A549 (cell line): Measurements from ENCODE around the gene ACE2. TPM values are rescaled to one million over a fixed set of nuclear protein-coding genes. Genes with fewer than 3 reads are reported as not detected.

ENCODE experiments used
- ATAC-seq, 2 experiments: fragments of 200-7000 bp in 1 of 2; fragments of >200 bp in 1 of 2; cut with Nextera tagmentation in 1 of 2; cut with Tn5 transposase in 1 of 2; 3 replicates each; pipeline versions ENCODE4 v1.8.0 to v1.9.1; 2018 to 2020; ENCODE audit warnings: mild to moderate bottlenecking in 1 of 2, moderate library complexity in 1 of 2
- CTCF ChIA-PET: fragments of 300-600 bp; sonication (Branson Sonifier 250); formaldehyde crosslinking; extraction: SDS; loops from one replicate; lab custom pipeline; 2021; ENCODE audit warnings: antibody characterized with exemption, inconsistent platforms; lab: Yijun Ruan, JAX
- POLR2A ChIA-PET: fragments of 350-600 bp; formaldehyde crosslinking; extraction: SDS; loops from one replicate; lab custom pipeline; 2021; ENCODE audit warnings: antibody characterized with exemption, inconsistent platforms; lab: Yijun Ruan, JAX
- DNase-seq, 2 experiments: peaks; one replicate each; pipeline versions ENCODE4 v3.0.0 to v3.0.0-alpha.2; 2011 to 2016; ENCODE audit warnings: low read depth in 1 of 2, low spot score in 1 of 2
- FAIRE-seq: peaks from 2 replicates; lab custom pipeline; 2011; peaks lifted over from hg19 to GRCh38; lab: Jason Lieb, UNC
- H3K27ac ChIP-seq, 2 experiments: fragments of >200 bp; sonication (Bioruptor Twin); formaldehyde crosslinking; 3 replicates each; pipeline ENCODE4 v1.5.1; 2016 to 2017
- H3K4me1 ChIP-seq: fragments of >200 bp; sonication (Bioruptor Twin); formaldehyde crosslinking; 3 replicates; pipeline ENCODE4 v1.6.1; 2016
- H3K4me2 ChIP-seq: fragments of >200 bp; sonication (Bioruptor Twin); formaldehyde crosslinking; 3 replicates; pipeline ENCODE4 v1.6.1; 2016
- H3K4me3 ChIP-seq: fragments of >200 bp; sonication (Bioruptor Twin); formaldehyde crosslinking; 3 replicates; pipeline ENCODE4 v1.5.1; 2016
- H3K9me3 ChIP-seq: fragments of >200 bp; sonication (Bioruptor Twin); formaldehyde crosslinking; 3 replicates; pipeline ENCODE4 v1.6.1; 2016
- BHLHE40 ChIP-seq: IDR thresholded peaks from 2 replicates; pipeline ENCODE4 v1.6.1; 2012; ENCODE audit warnings: low read depth, low read length, inconsistent platforms
- CBX8 ChIP-seq: fragments of 200-600 bp; sonication (generic); IDR thresholded peaks from 2 replicates; pipeline ENCODE4 v1.6.1; 2016
- CEBPB ChIP-seq, 2 experiments: fragments of >200 bp in 1 of 2; sonication (Bioruptor Twin) in 1 of 2; formaldehyde crosslinking in 1 of 2; IDR thresholded peaks; 2 replicates each; pipeline ENCODE4 v1.6.1; 2012 to 2016
- CHD2 ChIP-seq: fragments of 150-350 bp; IDR thresholded peaks from 2 replicates; pipeline ENCODE4 v1.6.1; 2014; ENCODE audit warnings: low read length; ENCODE audit not compliant: partially characterized antibody
- EHMT2 ChIP-seq: fragments of 200-600 bp; sonication (generic); IDR thresholded peaks from 2 replicates; pipeline ENCODE4 v1.6.1; 2016; ENCODE audit warnings: antibody characterized with exemption, low read depth, mild to moderate bottlenecking, moderate library complexity
- ESRRA ChIP-seq: fragments of 150-350 bp; IDR thresholded peaks from 2 replicates; pipeline ENCODE4 v1.6.1; 2014; ENCODE audit warnings: mild to moderate bottlenecking, low read length, borderline replicate concordance
- FOSB ChIP-seq: fragments of 250-450 bp; sonication (Bioruptor Pico); IDR thresholded peaks from 2 replicates; pipeline ENCODE4 v1.5.0; 2020; ENCODE audit warnings: mild to moderate bottlenecking, moderate library complexity
- FOSL2 ChIP-seq, 2 experiments: fragments of 450-650 bp in 1 of 2; fragments of >200 bp in 1 of 2; sonication (Bioruptor Twin) in 1 of 2; formaldehyde crosslinking; IDR thresholded peaks; 2 replicates each; pipeline versions ENCODE4 v1.5.0 to v1.6.1; 2016 to 2020; ENCODE audit warnings: mild to moderate bottlenecking in 1 of 2, moderate library complexity in 1 of 2
- FOXS1 ChIP-seq: fragments of 250-450 bp; sonication (Bioruptor Pico); IDR thresholded peaks from 2 replicates; pipeline ENCODE4 v1.5.0; 2020; ENCODE audit warnings: mild to moderate bottlenecking, moderate library complexity
- HDAC2 ChIP-seq: fragments of 200-600 bp; sonication (generic); IDR thresholded peaks from 2 replicates; pipeline ENCODE4 v1.6.1; 2016
- HEYL ChIP-seq: fragments of 250-450 bp; sonication (Bioruptor Pico); IDR thresholded peaks from 2 replicates; pipeline ENCODE4 v1.8.0; 2021; ENCODE audit warnings: mild to moderate bottlenecking, moderate library complexity
- HOXA7 ChIP-seq: fragments of 250-450 bp; sonication (Bioruptor Pico); IDR thresholded peaks from 2 replicates; pipeline ENCODE4 v1.5.0; 2020; ENCODE audit warnings: mild to moderate bottlenecking, moderate library complexity
- HOXB13 ChIP-seq: fragments of 250-450 bp; sonication (Bioruptor Pico); IDR thresholded peaks from 2 replicates; pipeline ENCODE4 v1.5.0; 2020; ENCODE audit warnings: low read depth, mild to moderate bottlenecking, moderate library complexity
- HOXB5 ChIP-seq: fragments of 250-450 bp; sonication (Bioruptor Pico); IDR thresholded peaks from 2 replicates; pipeline ENCODE4 v1.5.0; 2020; ENCODE audit warnings: mild to moderate bottlenecking, moderate library complexity
- KDM1A ChIP-seq: fragments of 200-600 bp; sonication (generic); IDR thresholded peaks from 2 replicates; pipeline ENCODE4 v1.6.1; 2016; ENCODE audit warnings: low read depth, mild to moderate bottlenecking
- KDM5A ChIP-seq: fragments of 200-600 bp; sonication (generic); IDR thresholded peaks from 2 replicates; pipeline ENCODE4 v1.6.1; 2016; ENCODE audit warnings: antibody characterized with exemption, mild to moderate bottlenecking
- MYC ChIP-seq: IDR thresholded peaks from 2 replicates; pipeline ENCODE4 v1.6.1; 2012; ENCODE audit warnings: mild to moderate bottlenecking, inconsistent platforms, low read length, improper control_type of control experiment, borderline replicate concordance
- NFE2L2 ChIP-seq: fragments of 150-350 bp; conservative IDR thresholded peaks from 2 replicates; pipeline ENCODE4 v1.6.1; 2014; ENCODE audit warnings: low read length
- NPAS2 ChIP-seq: fragments of 250-450 bp; sonication (Bioruptor Pico); IDR thresholded peaks from 2 replicates; pipeline ENCODE4 v1.8.0; 2022; ENCODE audit warnings: mild to moderate bottlenecking, moderate library complexity, borderline replicate concordance
- POLR2A ChIP-seq: IDR thresholded peaks from 2 replicates; pipeline ENCODE4 v1.6.1; 2012; ENCODE audit warnings: mild to moderate bottlenecking, low read length
- POLR2AphosphoS2 ChIP-seq: conservative IDR thresholded peaks from 2 replicates; pipeline ENCODE4 v1.6.1; 2012; ENCODE audit warnings: low read length, improper control_type of control experiment, inconsistent platforms
- RAD21 ChIP-seq, 2 experiments: fragments of >200 bp in 1 of 2; sonication (Bioruptor Twin) in 1 of 2; formaldehyde crosslinking in 1 of 2; IDR thresholded peaks in 1 of 2; conservative IDR thresholded peaks in 1 of 2; 2 replicates in 1 of 2; 3 replicates in 1 of 2; pipeline ENCODE4 v1.6.1; 2012 to 2018; ENCODE audit warnings: inconsistent platforms in 1 of 2
- RCOR1 ChIP-seq: fragments of 150-350 bp; IDR thresholded peaks from 2 replicates; pipeline ENCODE4 v1.6.1; 2014; ENCODE audit warnings: antibody characterized with exemption, low read length, low read depth
- RFX5 ChIP-seq: fragments of 450-650 bp; IDR thresholded peaks from 2 replicates; pipeline ENCODE4 v1.7.1; 2014; ENCODE audit warnings: antibody characterized with exemption, mild to moderate bottlenecking, moderate library complexity
- RNF2 ChIP-seq: fragments of 200-600 bp; sonication (generic); IDR thresholded peaks from 2 replicates; pipeline ENCODE4 v1.6.1; 2016; ENCODE audit warnings: low read depth, mild to moderate bottlenecking, antibody characterized with exemption, moderate library complexity, borderline replicate concordance
- SMC3 ChIP-seq: fragments of >200 bp; sonication (Bioruptor Twin); formaldehyde crosslinking; IDR thresholded peaks from 3 replicates; pipeline ENCODE4 v1.6.1; 2018; ENCODE audit warnings: inconsistent platforms
- WGBS: methylation state at CpG from one replicate; pipeline ENCODE4 v1.1.6; 2017; ENCODE audit errors: missing lambda C conversion rate; 5-methylcytosine and 5-hydroxymethylcytosine counted together
- polyA plus RNA-seq, 4 experiments: library from polyadenylated mRNA; depleted of rRNA in 3 of 4; stranded (reverse); fragments of >200 nt; fragmentation: RNase III in 1 of 4; extraction: RNeasy Plus Mini Kit Qiagen cat#74134 plus additional on column Dnase treatment in 1 of 4; gene quantifications; 2 replicates in 3 of 4; 3 replicates in 1 of 4; pipeline ENCODE4 v1.2.3, GENCODE V29; 2011 to 2017
- TF ChIP-seq, protein P1 (sequence below): fragments of >200 bp; sonication (Bioruptor Twin); formaldehyde crosslinking; IDR thresholded peaks from 3 replicates; pipeline ENCODE4 v1.5.1; 2016
- TF ChIP-seq, protein P2 (sequence below): IDR thresholded peaks from 2 replicates; pipeline ENCODE4 v1.6.1; 2012

Gene ACE2
- polyA plus RNA-seq, 2 of the 4 experiments (the other 2 are of a cell fraction): 0.06 TPM; not detected in 1

DNA sequence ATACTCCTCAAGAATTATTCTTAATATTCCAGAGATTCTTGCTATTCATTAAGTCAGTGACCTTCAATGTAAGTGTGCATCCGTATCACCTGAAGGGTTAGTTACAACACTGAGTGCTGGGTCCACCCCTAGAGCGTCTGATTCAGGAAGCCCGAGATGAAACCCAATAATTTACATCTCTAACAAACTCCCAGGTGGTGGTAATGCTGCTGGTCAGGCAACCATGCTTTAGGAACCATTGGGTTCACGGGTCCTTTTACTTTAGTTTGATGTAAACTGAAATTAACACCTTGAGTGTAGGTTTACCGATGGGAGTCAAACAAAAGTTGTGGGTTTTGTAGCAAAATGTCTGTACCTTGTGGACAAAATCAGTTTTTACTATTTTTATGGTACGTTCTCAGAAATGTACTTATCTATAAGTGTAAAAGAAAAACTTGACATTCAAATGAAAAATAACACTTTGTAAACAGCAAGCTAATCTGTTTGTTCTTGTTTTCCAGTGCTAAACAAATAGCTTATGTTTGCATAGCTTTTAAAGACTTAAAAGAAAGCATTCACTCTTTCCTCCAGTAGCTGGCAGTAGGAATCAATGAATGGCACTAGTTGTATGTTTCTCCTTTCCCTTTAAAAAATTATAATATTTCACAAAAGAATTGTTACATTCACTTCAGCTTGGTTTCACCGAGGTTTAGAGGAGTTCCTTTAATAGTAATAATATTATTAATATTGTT is 32.7 kb downstream of the ACE2 start:
- Histone ChIP-seq H3K27ac (no peak overlapping the region), H3K4me1 (no peaks in the 10 kb centered on the region), H3K4me2 (no peak overlapping the region), H3K4me3 (no peak overlapping the region)
- TF ChIP-seq, protein P1, sequence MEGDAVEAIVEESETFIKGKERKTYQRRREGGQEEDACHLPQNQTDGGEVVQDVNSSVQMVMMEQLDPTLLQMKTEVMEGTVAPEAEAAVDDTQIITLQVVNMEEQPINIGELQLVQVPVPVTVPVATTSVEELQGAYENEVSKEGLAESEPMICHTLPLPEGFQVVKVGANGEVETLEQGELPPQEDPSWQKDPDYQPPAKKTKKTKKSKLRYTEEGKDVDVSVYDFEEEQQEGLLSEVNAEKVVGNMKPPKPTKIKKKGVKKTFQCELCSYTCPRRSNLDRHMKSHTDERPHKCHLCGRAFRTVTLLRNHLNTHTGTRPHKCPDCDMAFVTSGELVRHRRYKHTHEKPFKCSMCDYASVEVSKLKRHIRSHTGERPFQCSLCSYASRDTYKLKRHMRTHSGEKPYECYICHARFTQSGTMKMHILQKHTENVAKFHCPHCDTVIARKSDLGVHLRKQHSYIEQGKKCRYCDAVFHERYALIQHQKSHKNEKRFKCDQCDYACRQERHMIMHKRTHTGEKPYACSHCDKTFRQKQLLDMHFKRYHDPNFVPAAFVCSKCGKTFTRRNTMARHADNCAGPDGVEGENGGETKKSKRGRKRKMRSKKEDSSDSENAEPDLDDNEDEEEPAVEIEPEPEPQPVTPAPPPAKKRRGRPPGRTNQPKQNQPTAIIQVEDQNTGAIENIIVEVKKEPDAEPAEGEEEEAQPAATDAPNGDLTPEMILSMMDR: peak; percentile 41
- TF ChIP-seq FOSL2 (IDR thresholded peaks at IDR 0.05) (no peak), FOSL2 (CRISPR knock-in tag; IDR thresholded peaks at IDR 0.05) (no peak), NPAS2 (CRISPR knock-in tag) (no peak), POLR2A (no peak), FOXS1 (CRISPR knock-in tag) (no peak), HEYL (no peak), HOXA7 (no peak), KDM1A (no peak), KDM5A (no peak), FOSB (CRISPR knock-in tag) (no peak), RFX5 (no peak), RCOR1 (no peak), CEBPB (IDR thresholded peaks at IDR 0.05) (no peak), HOXB5 (no peak), SMC3 (0 out of 3 replicates have a peak, but pooled peaks have one; percentile 24), BHLHE40 (no peak), HOXB13 (CRISPR knock-in tag) (no peak), RAD21 (conservative IDR thresholded peaks at IDR 0.05 in 1 of 2, IDR thresholded peaks at IDR 0.05 in 1 of 2) (peak; percentile 40 to 61; a peak in 4 of 5 replicates)
- TF ChIP-seq, protein P2, sequence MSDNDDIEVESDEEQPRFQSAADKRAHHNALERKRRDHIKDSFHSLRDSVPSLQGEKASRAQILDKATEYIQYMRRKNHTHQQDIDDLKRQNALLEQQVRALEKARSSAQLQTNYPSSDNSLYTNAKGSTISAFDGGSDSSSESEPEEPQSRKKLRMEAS: no peak
- TF ChIP-seq, all 56 proteins: peak for 3
- DNase-seq (peak in 1 of 2 experiments; percentile 9), FAIRE-seq (peak; percentile 86), ATAC-seq (no peak)
- no peaks in the 10 kb centered on the region for H3K9me3 ChIP-seq
- 22% methylated on average over 7 of the region's 7 CpGs for WGBS
- ChIA-PET CTCF (interaction anchor here (1.4 to 1.5 kb wide), 2 partner anchors 75 to 221 kb away, joined by 4 to 5 read pairs; partner anchors contain the start of gene PIR), POLR2A (no interaction called here)

- TF ChIP-seq, protein P1: no peak
- TF ChIP-seq ESRRA (no peak), EHMT2 (no peak), CHD2 (no peak), POLR2AphosphoS2 (no peak), CBX8 (no peak), NPAS2 (CRISPR knock-in tag) (no peak), RNF2 (no peak), HOXB5 (no peak), MYC (no peak), RAD21 (conservative IDR thresholded peaks at IDR 0.05 in 1 of 2, IDR thresholded peaks at IDR 0.05 in 1 of 2) (no peak), NFE2L2 (no peak), CEBPB (IDR thresholded peaks at IDR 0.05) (no peak), RCOR1 (no peak), HDAC2 (no peak)
- WGBS: 0% methylated on average over 1 of the region's 1 CpG
- Histone ChIP-seq H3K27ac (no peak overlapping the region), H3K4me2 (no peak overlapping the region), H3K9me3 (no peaks in the 10 kb centered on the region), H3K4me1 (no peaks in the 10 kb centered on the region), H3K4me3 (no peak overlapping the region)
- ATAC-seq: no peak
- no peak for DNase-seq
- no peak for FAIRE-seq
- CTCF ChIA-PET: interaction anchor here (0.5 to 1.4 kb wide), 2 partner anchors 76 to 220 kb away, joined by 3 to 4 read pairs; no protein-coding TSS in a partner anchor
- POLR2A ChIA-PET: no interaction called here
These were observed 33.5 kb downstream of the ACE2 start for GRCh38 chrX:15567267-15567666.
